ENCODE data around the gene FXYD1.

The FXYD1 gene

GRCh38 chr19:35108730-35109129, 29.9 kb upstream of the FXYD1 start:
- DNase-seq = no peak

- peak; percentile 52 for DNase-seq
Observed at GRCh38 chr19:35109395-35110112, 29.1 kb upstream of the FXYD1 start.

GRCh38 chr19:35110974-35111373, 27.6 kb upstream of the FXYD1 start:
- no peak for DNase-seq

GRCh38 chr19:35112995-35113688, 25.5 kb upstream of the FXYD1 start:
- no peak for DNase-seq

- DNase-seq = peak; percentile 82
Observed at GRCh38 chr19:35114353-35115176, 24.1 kb upstream of the FXYD1 start.

GRCh38 chr19:35115177-35115951, 23.3 kb upstream of the FXYD1 start, which contains the start of gene FXYD3:
Gene FXYD3, plus strand, starts transcription at chr19:35115823. Its CDS starts 3,554 bp downstream, at chr19:35119377.
- DNase-seq = no peak

GRCh38 chr19:35116072-35116801, 22.4 kb upstream of the FXYD1 start:
- no peak for DNase-seq

- no peak for DNase-seq
Observed at GRCh38 chr19:35117116-35117515, 21.5 kb upstream of the FXYD1 start.

- DNase-seq = no peak
Observed at GRCh38 chr19:35117799-35118198, 20.8 kb upstream of the FXYD1 start.

GRCh38 chr19:35118268-35119020, 20.2 kb upstream of the FXYD1 start:
- peak; percentile 61 for DNase-seq

GRCh38 chr19:35119091-35119490, 19.5 kb upstream of the FXYD1 start:
- peak; percentile 90 for DNase-seq

GRCh38 chr19:35119578-35120155, 19.0 kb upstream of the FXYD1 start:
- DNase-seq = no peak

GRCh38 chr19:35120492-35120891, 18.1 kb upstream of the FXYD1 start:
- DNase-seq = no peak

- DNase-seq = no peak
Observed at GRCh38 chr19:35120898-35121297, 17.7 kb upstream of the FXYD1 start.

- DNase-seq = no peak
Observed at GRCh38 chr19:35122687-35123551, 15.7 kb upstream of the FXYD1 start.

- no peak for DNase-seq
Observed at GRCh38 chr19:35123573-35123972, 15.1 kb upstream of the FXYD1 start.

GRCh38 chr19:35124098-35125060, 14.2 kb upstream of the FXYD1 start:
- DNase-seq = peak; percentile 95

GRCh38 chr19:35125270-35125717, 13.3 kb upstream of the FXYD1 start:
- no peak for DNase-seq

All from hematopoietic multipotent progenitor cell treated with erythropoietin and hydrocortisone succinate and interleukin-3 and kit ligand, for 4 days (in vitro differentiated cells).